Endothelial cell of hepatic sinusoid (primary cell): ENCODE results near the gene SCN10A.

ENCODE experiments used
- in situ Hi-C: cut with HindIII; loops from 2 replicates; pipeline ENCODE4 v1.10.0; 2017; ENCODE audit warnings: low sequenced_read_pairs

The SCN10A gene

DNA sequence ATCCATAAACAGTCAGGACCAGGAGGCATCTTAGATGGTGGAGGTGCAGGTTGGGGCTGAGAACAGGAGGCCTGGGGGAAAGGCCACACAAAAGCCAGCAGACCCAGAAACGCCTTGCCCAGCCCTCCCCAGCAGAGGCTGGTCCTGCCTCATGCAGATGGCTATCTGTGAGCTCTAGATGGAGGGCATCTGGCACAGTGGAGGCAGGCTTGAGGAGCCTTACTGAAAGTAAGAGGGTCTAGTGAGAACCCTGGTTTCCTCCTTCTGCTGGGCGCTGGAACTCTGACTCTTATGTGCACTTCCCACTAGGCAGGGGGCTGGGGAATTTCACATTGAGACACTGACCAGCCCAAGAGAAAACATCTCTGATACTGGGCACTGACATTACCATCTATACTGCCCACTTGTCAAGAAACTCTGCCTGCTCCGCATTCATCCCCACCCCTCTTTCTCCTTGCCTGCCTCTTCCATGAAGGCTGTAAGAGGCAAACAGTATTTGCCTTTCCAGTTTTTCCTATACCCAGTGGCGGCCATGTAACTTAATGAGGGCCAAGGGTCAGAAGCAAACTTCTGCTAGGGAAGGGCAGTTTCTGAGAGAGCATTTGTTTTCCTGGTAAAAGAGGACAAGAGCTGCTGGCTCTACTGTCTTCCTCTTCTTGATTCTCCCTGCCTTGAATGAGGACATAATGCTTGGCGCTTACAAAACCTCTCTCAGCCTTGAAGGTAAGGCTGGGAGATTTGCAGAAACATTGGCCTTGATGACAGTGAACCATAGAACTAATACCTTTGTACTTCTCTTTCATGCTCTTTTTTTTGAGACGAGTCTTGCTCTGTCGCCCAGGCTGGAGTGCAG lies 162.1 kb downstream of the SCN10A start:
- in situ Hi-C loops = loop anchor here (5.0 kb wide), 2 partner anchors 57 to 137 kb away; no protein-coding TSS in a partner anchor

DNA sequence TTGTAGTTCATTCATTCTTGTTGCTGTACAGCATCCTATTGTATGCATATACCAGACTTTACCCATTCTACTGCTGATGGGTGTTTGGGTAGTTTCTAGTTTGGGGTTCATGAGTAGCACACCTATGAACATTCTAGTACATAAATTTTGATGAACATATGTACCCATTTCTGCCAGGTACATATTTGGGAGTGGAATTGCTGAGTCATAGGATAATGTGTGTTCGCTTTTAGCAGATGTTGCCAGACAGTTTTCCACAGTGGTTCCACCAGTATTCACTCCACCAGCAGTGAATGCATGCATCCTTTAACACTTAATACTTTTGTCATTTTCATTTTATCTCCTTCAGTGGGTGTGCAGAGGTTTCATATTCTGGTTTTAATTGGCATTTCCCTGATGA lies 163.1 kb downstream of the SCN10A start:
- in situ Hi-C loops = loop anchor here (5.0 kb wide), 2 partner anchors 56 to 136 kb away; no protein-coding TSS in a partner anchor

DNA sequence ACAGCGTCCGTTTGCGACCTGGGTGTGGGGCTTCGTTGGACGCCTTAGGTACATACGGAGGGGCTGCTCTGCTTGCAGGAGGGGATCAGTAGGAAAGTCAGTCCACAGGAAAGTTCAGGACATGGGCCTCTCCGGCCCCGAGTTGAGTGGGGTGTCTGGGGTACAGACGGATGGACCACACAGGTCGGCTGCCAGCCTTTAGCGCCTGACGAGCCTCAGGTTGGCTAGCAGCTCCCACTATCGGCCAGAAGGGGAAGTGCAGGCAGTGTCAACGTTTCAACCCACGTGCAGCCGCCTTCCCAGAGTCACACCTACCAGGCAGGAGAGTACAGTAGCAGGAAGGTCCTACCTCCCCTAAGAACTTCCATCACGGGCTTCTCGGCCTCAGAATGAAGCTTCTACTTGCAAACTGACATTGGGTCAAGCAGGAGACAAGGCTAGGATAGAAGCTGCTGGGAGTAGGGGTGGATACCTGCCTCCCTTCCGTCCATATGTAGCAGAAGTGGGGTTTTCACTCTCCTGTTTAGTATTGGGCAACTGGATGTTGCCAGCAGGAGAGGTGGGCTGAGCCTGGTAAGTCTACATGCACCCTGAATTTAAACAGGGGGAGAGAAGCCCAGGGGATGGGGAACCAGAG lies 164.7 kb downstream of the SCN10A start:
- in situ Hi-C loops = loop anchor here (5.0 kb wide), 2 partner anchors 54 to 134 kb away; no protein-coding TSS in a partner anchor

DNA sequence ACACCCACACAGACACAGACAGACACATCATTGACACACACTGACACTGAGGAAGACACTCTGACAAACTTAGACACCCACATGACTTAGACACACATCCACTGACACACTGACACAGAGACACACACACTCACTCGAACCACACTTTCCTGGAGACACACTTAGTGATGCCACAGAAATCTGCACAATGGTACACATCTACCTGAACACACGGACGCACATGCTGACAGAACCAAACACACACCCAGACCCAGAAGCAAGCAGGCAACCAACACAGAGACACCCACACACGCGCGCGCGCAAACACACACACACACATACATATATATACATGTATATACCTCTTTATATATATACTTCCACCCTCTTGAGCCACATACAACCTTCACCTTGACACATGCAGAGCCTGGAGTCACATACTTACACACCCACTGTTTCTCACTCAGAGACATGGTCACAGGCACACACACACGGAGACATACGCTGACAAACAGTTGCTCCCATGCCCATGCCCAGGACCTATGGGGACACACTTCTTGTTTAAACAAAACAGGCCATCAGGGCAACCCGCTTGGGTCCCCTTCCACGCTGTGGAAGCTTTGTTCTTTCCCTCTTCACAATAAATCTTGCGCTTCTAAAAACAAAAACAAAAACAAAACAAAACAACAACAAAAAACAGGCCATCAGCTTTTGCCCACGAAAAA lies 165.6 kb downstream of the SCN10A start:
- in situ Hi-C loops = loop anchor here (5.0 kb wide), 2 partner anchors 53 to 133 kb away; no protein-coding TSS in a partner anchor

DNA sequence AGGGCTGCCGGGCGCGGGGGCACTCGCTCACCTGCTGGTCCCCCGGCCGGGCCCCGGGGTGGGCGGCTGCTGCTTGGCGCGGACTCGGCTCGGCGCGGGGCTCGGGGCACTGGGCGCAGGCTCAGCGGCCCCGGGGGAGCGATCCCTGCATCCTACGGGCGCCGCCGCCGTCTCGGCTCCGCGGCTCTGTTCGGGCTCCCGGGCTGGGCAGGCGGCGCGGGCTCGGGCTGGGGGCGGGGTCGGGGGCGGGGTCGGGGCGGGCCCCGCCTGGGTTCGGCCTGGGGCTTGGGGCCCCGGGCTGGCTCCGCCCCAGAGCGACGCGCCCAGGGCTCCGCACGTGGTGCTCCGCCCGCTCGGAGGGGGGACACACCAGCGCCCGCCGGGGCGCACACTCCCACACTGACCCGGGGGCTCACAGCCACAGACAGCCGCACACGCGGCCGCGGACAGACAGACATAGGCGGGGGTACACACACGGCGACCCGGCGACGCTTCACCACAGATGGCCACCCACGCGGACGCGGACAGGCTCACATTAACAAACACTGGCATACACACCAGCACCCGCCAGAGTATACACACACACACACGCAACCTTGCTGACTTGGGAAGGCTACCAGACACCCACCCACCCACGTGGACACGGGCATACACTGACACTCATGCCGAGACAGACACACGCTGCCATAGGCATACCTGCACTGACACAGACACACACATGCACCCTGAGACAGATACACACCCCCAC lies 166.3 kb downstream of the SCN10A start, which contains the start of gene SCN5A:
TSS of gene SCN5A (minus strand) at position 188 of the 748 bp plus-strand sequence. CDS start 16,380 bp downstream, outside the sequence.
- in situ Hi-C loops = loop anchor here (5.0 kb wide), 2 partner anchors 52 to 132 kb away; no protein-coding TSS in a partner anchor

DNA sequence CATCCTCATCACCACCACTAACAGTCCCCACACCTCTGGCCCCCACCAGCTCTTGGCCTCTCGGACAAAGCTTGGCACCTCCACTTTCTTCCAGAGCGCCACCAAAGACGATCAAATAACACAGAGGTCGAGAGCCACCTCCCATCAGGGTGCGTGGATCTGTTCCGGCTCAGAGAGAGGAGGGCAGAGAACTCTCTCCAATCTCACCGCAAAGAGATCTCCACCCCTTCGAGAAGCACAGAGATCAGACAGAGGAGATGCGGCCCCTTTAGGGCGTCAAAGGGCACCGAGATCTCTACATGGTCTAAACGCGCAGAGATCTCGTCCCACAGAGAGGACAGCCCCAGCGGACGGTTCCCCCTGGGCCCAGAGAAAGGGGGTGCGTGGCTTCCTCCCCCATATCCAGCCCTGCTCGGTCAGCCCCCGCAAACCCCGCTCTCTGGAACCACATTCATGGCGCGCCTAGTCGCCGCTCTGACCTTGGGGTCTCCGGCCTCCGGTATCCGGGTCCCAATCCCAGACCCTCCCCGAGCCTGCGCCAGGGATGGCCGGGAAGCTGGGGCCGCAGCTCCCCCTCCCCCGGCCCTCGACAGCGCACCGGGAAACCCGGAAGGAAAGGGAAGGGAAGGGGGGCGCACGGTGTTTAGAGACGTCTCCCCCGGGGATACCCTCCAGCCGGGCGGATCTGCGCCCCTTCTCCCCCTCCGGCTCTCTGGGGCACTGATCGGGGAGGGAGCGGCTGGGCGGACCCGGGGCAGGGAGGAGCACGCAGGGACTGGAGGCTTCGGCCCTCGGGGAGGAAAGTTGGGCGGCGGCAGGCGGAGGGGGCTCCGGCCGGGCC lies 167.1 kb downstream of the SCN10A start:
- in situ Hi-C loops = no loop called here

DNA sequence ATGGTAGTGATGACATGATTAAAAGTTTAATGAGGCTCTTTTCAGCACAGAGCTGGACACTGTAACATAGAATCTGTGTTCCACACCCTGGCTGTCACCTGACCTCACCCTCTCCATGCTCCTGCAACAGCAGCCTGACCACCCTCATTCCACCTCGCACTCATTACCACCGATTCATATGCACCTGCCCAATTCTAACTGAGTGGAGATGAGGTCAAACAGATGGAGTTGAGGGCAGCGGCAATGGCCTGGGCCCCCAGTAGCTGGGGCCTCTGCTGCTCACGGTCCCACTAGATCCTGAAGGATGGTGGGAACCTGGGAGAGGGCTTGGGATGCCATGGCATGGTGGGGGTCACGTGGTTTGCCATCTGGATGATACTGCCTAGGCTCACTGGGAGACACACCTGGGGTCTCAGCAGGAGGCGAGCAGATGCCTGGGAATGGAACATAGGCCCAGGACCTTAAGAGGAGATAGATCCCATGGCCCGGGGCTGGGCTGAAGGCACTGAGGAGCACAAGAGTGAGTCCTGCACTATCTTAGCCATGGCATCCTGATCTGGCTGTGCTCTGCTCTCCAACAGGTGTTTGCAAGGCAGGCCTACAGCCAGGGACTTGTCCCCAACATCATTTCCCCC lies 167.9 kb downstream of the SCN10A start:
- in situ Hi-C loops = no loop called here

DNA sequence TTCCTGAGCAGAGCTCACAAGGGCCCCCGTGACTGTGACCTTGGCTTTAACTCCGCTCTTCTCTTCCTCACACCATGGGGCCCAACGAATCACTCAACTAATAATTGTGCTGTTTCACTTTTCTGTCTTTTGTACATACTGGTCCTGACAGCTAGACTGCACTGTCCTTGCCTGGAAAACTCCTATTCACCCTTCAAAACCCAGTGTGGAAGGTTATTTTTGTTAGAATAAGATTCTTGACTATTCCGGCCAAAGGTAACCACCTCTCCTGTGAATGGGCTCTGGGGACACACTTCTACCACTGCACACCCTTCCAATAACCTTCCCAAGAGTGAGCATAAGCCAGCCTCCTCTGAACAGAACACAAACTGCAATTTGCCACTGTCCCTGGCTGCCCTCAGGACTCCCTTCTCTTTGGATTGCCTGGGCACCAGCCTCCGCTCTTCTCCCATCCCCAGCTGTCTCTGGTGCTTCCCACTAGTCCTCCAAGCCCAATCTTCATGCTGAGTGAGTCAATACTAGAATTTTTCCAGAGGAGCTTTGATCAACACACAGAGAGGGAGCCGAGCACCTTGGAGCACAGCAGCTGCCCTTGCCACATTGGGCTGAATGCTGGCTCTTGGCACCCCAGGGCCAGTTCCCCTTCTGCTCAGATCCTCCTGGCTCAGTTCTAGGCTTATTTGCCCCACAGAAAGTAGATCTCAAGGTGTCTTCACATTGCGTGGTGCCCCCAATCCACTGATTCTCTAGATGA lies 168.6 kb downstream of the SCN10A start:
- in situ Hi-C loops = no loop called here
